DND-41 (cell line): ENCODE results near the gene CNTN6.

Source experiments
- EZH2 ChIP-seq: IDR thresholded peaks from 3 replicates; pipeline ENCODE4 v1.6.1; 2012; ENCODE audit warnings: borderline replicate concordance, low read depth, mild to moderate bottlenecking, moderate library complexity, low read length, inconsistent platforms; ENCODE audit not compliant: severe bottlenecking
- TF ChIP-seq, protein P1 (sequence below): IDR thresholded peaks from 2 replicates; pipeline ENCODE4 v1.5.1; 2012; ENCODE audit warnings: borderline replicate concordance, low read length, moderate library complexity, mild to moderate bottlenecking; ENCODE audit not compliant: poor library complexity, severe bottlenecking; ENCODE audit errors: extremely low read depth

DNA sequence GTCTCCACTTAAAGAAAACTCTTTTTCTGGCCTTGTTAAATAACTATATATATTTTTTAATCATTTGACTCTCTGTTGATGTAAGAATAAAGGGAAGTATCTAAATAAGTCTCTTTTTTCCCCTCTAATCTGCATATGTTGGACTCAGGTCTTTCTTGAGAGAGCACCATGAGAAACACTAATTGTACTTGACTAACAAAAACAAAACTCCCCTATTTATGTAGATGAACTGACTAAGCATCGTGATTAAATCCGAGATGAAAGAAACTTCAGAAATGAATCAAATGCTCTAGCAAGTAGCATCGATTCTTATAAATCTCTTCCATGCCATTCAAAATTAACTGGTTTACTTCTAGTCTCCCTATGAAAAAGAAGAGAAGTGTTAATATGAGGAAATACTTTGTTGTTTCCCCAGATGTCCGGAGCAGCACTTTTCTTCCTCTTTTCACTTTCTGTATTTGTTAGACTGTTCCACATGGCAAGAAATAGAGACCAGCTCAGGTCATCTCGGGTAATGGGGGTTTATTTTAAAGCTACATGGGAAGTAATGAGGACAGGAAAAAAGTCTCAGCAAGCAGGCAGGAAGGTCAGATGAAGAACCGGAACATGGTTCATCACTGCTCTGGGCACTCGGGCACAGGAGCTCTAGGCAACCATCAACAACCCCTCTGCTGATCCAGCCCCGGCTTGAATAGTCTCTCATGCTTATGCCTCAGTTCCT, 288.3 kb downstream of the CNTN6 start:
- TF ChIP-seq, protein P1, sequence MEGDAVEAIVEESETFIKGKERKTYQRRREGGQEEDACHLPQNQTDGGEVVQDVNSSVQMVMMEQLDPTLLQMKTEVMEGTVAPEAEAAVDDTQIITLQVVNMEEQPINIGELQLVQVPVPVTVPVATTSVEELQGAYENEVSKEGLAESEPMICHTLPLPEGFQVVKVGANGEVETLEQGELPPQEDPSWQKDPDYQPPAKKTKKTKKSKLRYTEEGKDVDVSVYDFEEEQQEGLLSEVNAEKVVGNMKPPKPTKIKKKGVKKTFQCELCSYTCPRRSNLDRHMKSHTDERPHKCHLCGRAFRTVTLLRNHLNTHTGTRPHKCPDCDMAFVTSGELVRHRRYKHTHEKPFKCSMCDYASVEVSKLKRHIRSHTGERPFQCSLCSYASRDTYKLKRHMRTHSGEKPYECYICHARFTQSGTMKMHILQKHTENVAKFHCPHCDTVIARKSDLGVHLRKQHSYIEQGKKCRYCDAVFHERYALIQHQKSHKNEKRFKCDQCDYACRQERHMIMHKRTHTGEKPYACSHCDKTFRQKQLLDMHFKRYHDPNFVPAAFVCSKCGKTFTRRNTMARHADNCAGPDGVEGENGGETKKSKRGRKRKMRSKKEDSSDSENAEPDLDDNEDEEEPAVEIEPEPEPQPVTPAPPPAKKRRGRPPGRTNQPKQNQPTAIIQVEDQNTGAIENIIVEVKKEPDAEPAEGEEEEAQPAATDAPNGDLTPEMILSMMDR = no peak
- no peak for TF ChIP-seq EZH2
